Stimulated activated CD8-positive, alpha-beta memory T cell treated with anti-CD3 and anti-CD28 coated beads, Interleukin-12 subunit alpha, Interleukin-12 subunit beta, amount 100 ng/mL, for 1 hour (primary cell): Measurements from ENCODE around the gene CDC16.

Experiments
- DNase-seq: peaks from one replicate; pipeline ENCODE4 v3.0.0-alpha.2; 2020; ENCODE audit warnings: low read depth

Gene CDC16

GRCh38 chr13:114299604-114300305 is 65.1 kb downstream of the CDC16 start:
- no peak for DNase-seq

GRCh38 chr13:114303700-114304327 is 69.1 kb downstream of the CDC16 start:
- DNase-seq, result no peak

- DNase-seq, result no peak
These were observed 69.8 kb downstream of the CDC16 start for GRCh38 chr13:114304346-114305034.

- DNase-seq, result no peak
These were observed 74.4 kb downstream of the CDC16 start for GRCh38 chr13:114309086-114309485.

- no peak for DNase-seq
These were observed 75.2 kb downstream of the CDC16 start for GRCh38 chr13:114309806-114310410.

GRCh38 chr13:114310956-114311355 is 76.3 kb downstream of the CDC16 start:
- DNase-seq, result no peak

- no peak for DNase-seq
These were observed 76.7 kb downstream of the CDC16 start for GRCh38 chr13:114311387-114311786.

GRCh38 chr13:114311908-114312307 is 77.2 kb downstream of the CDC16 start:
- no peak for DNase-seq

- no peak for DNase-seq
These were observed 78.6 kb downstream of the CDC16 start for GRCh38 chr13:114313061-114313860.

GRCh38 chr13:114314074-114314912 is 79.6 kb downstream of the CDC16 start, which contains the start of gene CHAMP1:
TSS of gene CHAMP1 (plus strand) at chr13:114314503. CDS start at chr13:114323843, 9,340 bp downstream.
- DNase-seq, result peak; percentile 85

- no peak for DNase-seq
These were observed 80.5 kb downstream of the CDC16 start for GRCh38 chr13:114315074-114315785.

- no peak for DNase-seq
These were observed 83.9 kb downstream of the CDC16 start for GRCh38 chr13:114318624-114319023.

GRCh38 chr13:114319441-114319913 is 84.8 kb downstream of the CDC16 start:
- DNase-seq, result no peak

- no peak for DNase-seq
These were observed 85.4 kb downstream of the CDC16 start for GRCh38 chr13:114320065-114320464.

GRCh38 chr13:114321256-114321655 is 86.6 kb downstream of the CDC16 start:
- DNase-seq, result no peak
